Liver (tissue), 9 donors: Measurements from ENCODE around the gene ZFP91. TPM values are rescaled to one million over a fixed set of nuclear protein-coding genes. Genes with fewer than 3 reads are reported as not detected.

Experiments
- DNase-seq: peaks from one replicate; pipeline ENCODE4 v3.0.0-alpha.2; 2017; ENCODE audit warnings: low spot score
- H3K27ac ChIP-seq, 2 donors: one replicate each; pipeline ENCODE4 v1.7.0; 2013; ENCODE audit warnings: inconsistent platforms in 2 of 2, low read length in 2 of 2, control low read depth in 1 of 2, low read depth in 1 of 2, mild to moderate bottlenecking in 1 of 2
- H3K27me3 ChIP-seq, 4 donors: one replicate each; pipeline versions ENCODE4 v1.6.1 to v1.7.0; 2013; ENCODE audit warnings: low read length in 3 of 4, inconsistent platforms in 1 of 4, mild to moderate bottlenecking in 1 of 4, moderate library complexity in 1 of 4; ENCODE audit not compliant: control insufficient read depth in 4 of 4, insufficient read depth in 4 of 4
- H3K36me3 ChIP-seq, 4 donors: one replicate each; pipeline versions ENCODE4 v1.6.1 to v1.7.0; 2013; ENCODE audit warnings: low read length in 3 of 4, mild to moderate bottlenecking in 3 of 4, low read depth in 1 of 4, moderate library complexity in 1 of 4; ENCODE audit not compliant: control insufficient read depth in 4 of 4, insufficient read depth in 3 of 4
- H3K4me1 ChIP-seq, 4 donors: one replicate each; pipeline versions ENCODE4 v1.6.1 to v1.7.0; 2013; ENCODE audit warnings: low read length in 3 of 4, mild to moderate bottlenecking in 3 of 4, moderate library complexity in 1 of 4; ENCODE audit not compliant: control insufficient read depth in 4 of 4, insufficient read depth in 4 of 4
- H3K4me3 ChIP-seq, 3 donors: one replicate each; pipeline versions ENCODE4 v1.6.1 to v1.7.0; 2013; ENCODE audit warnings: low read length in 3 of 3, control low read depth in 1 of 3, low read depth in 1 of 3, mild to moderate bottlenecking in 1 of 3
- H3K9ac ChIP-seq, 2 donors: one replicate each; pipeline ENCODE4 v1.7.0; 2013; ENCODE audit warnings: low read length in 2 of 2, mild to moderate bottlenecking in 2 of 2, moderate library complexity in 2 of 2, control low read depth in 1 of 2, low read depth in 1 of 2
- H3K9me3 ChIP-seq, 4 donors: one replicate each; pipeline versions ENCODE4 v1.6.1 to v1.7.0; 2013; ENCODE audit warnings: low read length in 3 of 4; ENCODE audit not compliant: control insufficient read depth in 4 of 4
- EGR1 ChIP-seq, 2 donors: IDR thresholded peaks; 2 replicates each; pipeline ENCODE4 v1.6.1; 2016 to 2018; ENCODE audit warnings: antibody characterized with exemption in 2 of 2, low read depth in 2 of 2
- FOXA1 ChIP-seq: IDR thresholded peaks from 2 replicates; pipeline ENCODE4 v1.6.1; 2016; ENCODE audit warnings: antibody characterized with exemption
- FOXA2 ChIP-seq: IDR thresholded peaks from 2 replicates; pipeline ENCODE4 v1.6.1; 2016; ENCODE audit warnings: antibody characterized with exemption
- HNF4A ChIP-seq, 2 donors: conservative IDR thresholded peaks; 2 replicates each; pipeline ENCODE4 v1.6.1; 2016; ENCODE audit warnings: antibody characterized with exemption in 2 of 2, mild to moderate bottlenecking in 2 of 2
- HNF4G ChIP-seq: IDR thresholded peaks from 2 replicates; pipeline ENCODE4 v1.6.1; 2016; ENCODE audit warnings: antibody characterized with exemption
- JUND ChIP-seq, 2 donors: IDR thresholded peaks; 2 replicates each; pipeline ENCODE4 v1.6.1; 2016; ENCODE audit warnings: antibody characterized with exemption in 2 of 2
- NR2F2 ChIP-seq: IDR thresholded peaks from 2 replicates; pipeline ENCODE4 v1.6.1; 2016; ENCODE audit warnings: antibody characterized with exemption
- RAD21 ChIP-seq, 2 donors: IDR thresholded peaks; 2 replicates each; pipeline ENCODE4 v1.6.1; 2016; ENCODE audit warnings: antibody characterized with exemption in 2 of 2, mild to moderate bottlenecking in 2 of 2
- RXRA ChIP-seq, 2 donors: IDR thresholded peaks; 2 replicates each; pipeline ENCODE4 v1.6.1; 2017 to 2018; ENCODE audit warnings: antibody characterized with exemption in 2 of 2, mild to moderate bottlenecking in 1 of 2
- SP1 ChIP-seq: IDR thresholded peaks from 2 replicates; pipeline ENCODE4 v1.6.1; 2018; ENCODE audit warnings: antibody characterized with exemption, mild to moderate bottlenecking
- TAF1 ChIP-seq: conservative IDR thresholded peaks from 2 replicates; pipeline ENCODE4 v1.6.1; 2016; ENCODE audit warnings: antibody characterized with exemption, mild to moderate bottlenecking
- YY1 ChIP-seq: IDR thresholded peaks from 2 replicates; pipeline ENCODE4 v1.6.1; 2016; ENCODE audit warnings: antibody characterized with exemption, mild to moderate bottlenecking
- WGBS: extraction: QIAGEN DNeasy Blood & Tissue Kit; methylation state at CpG from one replicate; pipeline ENCODE4 v1.1.7; 2013; 5-methylcytosine and 5-hydroxymethylcytosine counted together
- polyA plus RNA-seq, 2 donors: library from polyadenylated mRNA; stranded (reverse) in 1 of 2; unstranded in 1 of 2; fragments of 200-250 nt in 1 of 2; fragments of >200 nt in 1 of 2; fragmentation: Nextera tagmentation in 1 of 2; extraction: Ambion mirVana in 1 of 2; gene quantifications; one replicate each; pipeline versions ENCODE4 v1.2.1 to v1.2.3, GENCODE V29; 2013 to 2015
- total RNA-seq, 2 donors: library from RNA; depleted of rRNA; stranded (reverse); fragments of >200 nt; gene quantifications; one replicate each; pipeline ENCODE4 v1.2.3, GENCODE V29; 2014
- TF ChIP-seq, protein P1 (sequence below): IDR thresholded peaks from 2 replicates; pipeline ENCODE4 v1.6.1; 2016; ENCODE audit warnings: antibody characterized with exemption, mild to moderate bottlenecking
- TF ChIP-seq, protein P2 (sequence below): fragments of 150-350 bp; IDR thresholded peaks from 2 replicates; pipeline ENCODE4 v1.5.1; 2017; ENCODE audit warnings: improper control_type of control experiment, low read depth, low read length; ENCODE audit not compliant: missing input control
- TF ChIP-seq, protein P3 (sequence below): IDR thresholded peaks from 2 replicates; pipeline ENCODE4 v1.6.1; 2016; ENCODE audit warnings: antibody characterized with exemption
- TF ChIP-seq, protein P4 (sequence below): IDR thresholded peaks from 2 replicates; pipeline ENCODE4 v1.6.1; 2016; ENCODE audit warnings: antibody characterized with exemption
- TF ChIP-seq, protein P5 (sequence below): IDR thresholded peaks from 2 replicates; pipeline ENCODE4 v1.6.1; 2016; ENCODE audit warnings: antibody characterized with exemption
- donor health status: healthy.
- donor health status: healthy.
- donor health status: healthy.
- donor health status: healthy.
- donor health status: healthy.

ZFP91 gene
- total and polyA plus RNA-seq, 4 donors: 8.9 to 27.8 (median 20.0) TPM

DNA sequence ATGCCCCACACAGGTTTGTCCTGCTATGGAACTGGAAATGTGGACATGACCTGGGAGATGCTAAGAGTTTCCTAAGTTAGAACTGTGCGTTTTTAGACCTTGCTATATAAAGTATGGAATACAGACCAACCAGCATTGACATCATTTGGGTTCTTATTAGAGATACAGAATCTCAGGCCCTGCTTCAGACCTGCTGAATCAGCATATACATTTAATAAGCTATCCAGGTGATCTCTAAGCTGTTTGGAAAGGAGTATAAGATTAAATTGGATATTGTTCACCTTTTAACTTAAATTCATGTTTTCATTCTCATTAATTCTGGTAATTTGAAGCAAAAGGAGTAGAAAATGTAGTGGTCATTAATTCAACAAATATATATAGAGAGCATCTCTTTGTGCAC is 36.7 kb downstream of the ZFP91 start:
- WGBS: 93% methylated on average over 1 of the region's 1 CpG
- no peak for DNase-seq
- peaks cover 4 to 87% (median 80%) of the 10 kb centered on the region in 4 donors for H3K36me3 ChIP-seq
- no peak overlapping the region for H3K4me3 ChIP-seq
- no peaks in the 10 kb centered on the region for H3K4me1 ChIP-seq
- TF ChIP-seq EGR1 (IDR thresholded peaks at IDR 0.05; ENCODE audit: low read depth in 2 of 2) (no peak), TAF1 (no peak), SP1 (no peak), HNF4A (conservative IDR thresholded peaks at IDR 0.05) (no peak), HNF4G (no peak), JUND (IDR thresholded peaks at IDR 0.05) (no peak), YY1 (no peak), RAD21 (IDR thresholded peaks at IDR 0.05) (no peak), NR2F2 (no peak)
- TF ChIP-seq, protein P1, sequence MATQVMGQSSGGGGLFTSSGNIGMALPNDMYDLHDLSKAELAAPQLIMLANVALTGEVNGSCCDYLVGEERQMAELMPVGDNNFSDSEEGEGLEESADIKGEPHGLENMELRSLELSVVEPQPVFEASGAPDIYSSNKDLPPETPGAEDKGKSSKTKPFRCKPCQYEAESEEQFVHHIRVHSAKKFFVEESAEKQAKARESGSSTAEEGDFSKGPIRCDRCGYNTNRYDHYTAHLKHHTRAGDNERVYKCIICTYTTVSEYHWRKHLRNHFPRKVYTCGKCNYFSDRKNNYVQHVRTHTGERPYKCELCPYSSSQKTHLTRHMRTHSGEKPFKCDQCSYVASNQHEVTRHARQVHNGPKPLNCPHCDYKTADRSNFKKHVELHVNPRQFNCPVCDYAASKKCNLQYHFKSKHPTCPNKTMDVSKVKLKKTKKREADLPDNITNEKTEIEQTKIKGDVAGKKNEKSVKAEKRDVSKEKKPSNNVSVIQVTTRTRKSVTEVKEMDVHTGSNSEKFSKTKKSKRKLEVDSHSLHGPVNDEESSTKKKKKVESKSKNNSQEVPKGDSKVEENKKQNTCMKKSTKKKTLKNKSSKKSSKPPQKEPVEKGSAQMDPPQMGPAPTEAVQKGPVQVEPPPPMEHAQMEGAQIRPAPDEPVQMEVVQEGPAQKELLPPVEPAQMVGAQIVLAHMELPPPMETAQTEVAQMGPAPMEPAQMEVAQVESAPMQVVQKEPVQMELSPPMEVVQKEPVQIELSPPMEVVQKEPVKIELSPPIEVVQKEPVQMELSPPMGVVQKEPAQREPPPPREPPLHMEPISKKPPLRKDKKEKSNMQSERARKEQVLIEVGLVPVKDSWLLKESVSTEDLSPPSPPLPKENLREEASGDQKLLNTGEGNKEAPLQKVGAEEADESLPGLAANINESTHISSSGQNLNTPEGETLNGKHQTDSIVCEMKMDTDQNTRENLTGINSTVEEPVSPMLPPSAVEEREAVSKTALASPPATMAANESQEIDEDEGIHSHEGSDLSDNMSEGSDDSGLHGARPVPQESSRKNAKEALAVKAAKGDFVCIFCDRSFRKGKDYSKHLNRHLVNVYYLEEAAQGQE: no peak
- TF ChIP-seq, protein P2, sequence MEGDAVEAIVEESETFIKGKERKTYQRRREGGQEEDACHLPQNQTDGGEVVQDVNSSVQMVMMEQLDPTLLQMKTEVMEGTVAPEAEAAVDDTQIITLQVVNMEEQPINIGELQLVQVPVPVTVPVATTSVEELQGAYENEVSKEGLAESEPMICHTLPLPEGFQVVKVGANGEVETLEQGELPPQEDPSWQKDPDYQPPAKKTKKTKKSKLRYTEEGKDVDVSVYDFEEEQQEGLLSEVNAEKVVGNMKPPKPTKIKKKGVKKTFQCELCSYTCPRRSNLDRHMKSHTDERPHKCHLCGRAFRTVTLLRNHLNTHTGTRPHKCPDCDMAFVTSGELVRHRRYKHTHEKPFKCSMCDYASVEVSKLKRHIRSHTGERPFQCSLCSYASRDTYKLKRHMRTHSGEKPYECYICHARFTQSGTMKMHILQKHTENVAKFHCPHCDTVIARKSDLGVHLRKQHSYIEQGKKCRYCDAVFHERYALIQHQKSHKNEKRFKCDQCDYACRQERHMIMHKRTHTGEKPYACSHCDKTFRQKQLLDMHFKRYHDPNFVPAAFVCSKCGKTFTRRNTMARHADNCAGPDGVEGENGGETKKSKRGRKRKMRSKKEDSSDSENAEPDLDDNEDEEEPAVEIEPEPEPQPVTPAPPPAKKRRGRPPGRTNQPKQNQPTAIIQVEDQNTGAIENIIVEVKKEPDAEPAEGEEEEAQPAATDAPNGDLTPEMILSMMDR: no peak
- TF ChIP-seq, protein P3, sequence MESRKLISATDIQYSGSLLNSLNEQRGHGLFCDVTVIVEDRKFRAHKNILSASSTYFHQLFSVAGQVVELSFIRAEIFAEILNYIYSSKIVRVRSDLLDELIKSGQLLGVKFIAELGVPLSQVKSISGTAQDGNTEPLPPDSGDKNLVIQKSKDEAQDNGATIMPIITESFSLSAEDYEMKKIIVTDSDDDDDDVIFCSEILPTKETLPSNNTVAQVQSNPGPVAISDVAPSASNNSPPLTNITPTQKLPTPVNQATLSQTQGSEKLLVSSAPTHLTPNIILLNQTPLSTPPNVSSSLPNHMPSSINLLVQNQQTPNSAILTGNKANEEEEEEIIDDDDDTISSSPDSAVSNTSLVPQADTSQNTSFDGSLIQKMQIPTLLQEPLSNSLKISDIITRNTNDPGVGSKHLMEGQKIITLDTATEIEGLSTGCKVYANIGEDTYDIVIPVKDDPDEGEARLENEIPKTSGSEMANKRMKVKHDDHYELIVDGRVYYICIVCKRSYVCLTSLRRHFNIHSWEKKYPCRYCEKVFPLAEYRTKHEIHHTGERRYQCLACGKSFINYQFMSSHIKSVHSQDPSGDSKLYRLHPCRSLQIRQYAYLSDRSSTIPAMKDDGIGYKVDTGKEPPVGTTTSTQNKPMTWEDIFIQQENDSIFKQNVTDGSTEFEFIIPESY: no peak
- TF ChIP-seq, protein P4, sequence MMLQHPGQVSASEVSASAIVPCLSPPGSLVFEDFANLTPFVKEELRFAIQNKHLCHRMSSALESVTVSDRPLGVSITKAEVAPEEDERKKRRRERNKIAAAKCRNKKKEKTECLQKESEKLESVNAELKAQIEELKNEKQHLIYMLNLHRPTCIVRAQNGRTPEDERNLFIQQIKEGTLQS: no peak
- TF ChIP-seq, protein P5, sequence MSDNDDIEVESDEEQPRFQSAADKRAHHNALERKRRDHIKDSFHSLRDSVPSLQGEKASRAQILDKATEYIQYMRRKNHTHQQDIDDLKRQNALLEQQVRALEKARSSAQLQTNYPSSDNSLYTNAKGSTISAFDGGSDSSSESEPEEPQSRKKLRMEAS: no peak
- no peaks in the 10 kb centered on the region for H3K27me3 ChIP-seq
- H3K9ac ChIP-seq: no peak overlapping the region
- H3K9me3 ChIP-seq: no peaks in the 10 kb centered on the region
- no peak overlapping the region for H3K27ac ChIP-seq

DNA sequence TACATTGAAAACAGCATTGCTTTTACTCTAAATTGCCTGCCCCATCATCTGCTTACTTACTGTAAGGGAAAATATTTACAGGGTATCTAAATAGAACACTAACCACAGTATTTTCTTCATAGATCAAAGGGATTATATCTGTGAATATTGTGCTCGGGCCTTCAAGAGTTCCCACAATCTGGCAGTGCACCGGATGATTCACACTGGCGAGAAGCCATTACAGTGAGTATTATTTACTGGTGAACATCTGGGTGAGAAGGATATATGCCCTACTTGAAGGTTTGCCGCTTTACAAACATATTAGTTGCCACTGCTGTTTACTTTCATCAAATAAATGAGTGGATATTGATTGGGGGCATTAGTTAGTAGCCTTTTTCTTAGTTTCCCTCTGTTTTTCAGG is 37.7 kb downstream of the ZFP91 start:
- H3K27me3 ChIP-seq: no peaks in the 10 kb centered on the region
- TF ChIP-seq JUND (IDR thresholded peaks at IDR 0.05) (no peak), RXRA (IDR thresholded peaks at IDR 0.05) (no peak), FOXA2 (no peak), EGR1 (IDR thresholded peaks at IDR 0.05; ENCODE audit: low read depth in 2 of 2) (no peak), FOXA1 (no peak), NR2F2 (no peak), YY1 (no peak), TAF1 (no peak), HNF4A (conservative IDR thresholded peaks at IDR 0.05) (no peak)
- TF ChIP-seq, protein P4: no peak
- TF ChIP-seq, protein P1: no peak
- no peak overlapping the region for H3K4me3 ChIP-seq
- WGBS: 75% methylated on average over 4 of the region's 4 CpGs
- DNase-seq: no peak
- no peaks in the 10 kb centered on the region for H3K9me3 ChIP-seq
- H3K9ac ChIP-seq: no peak overlapping the region
- no peak overlapping the region for H3K27ac ChIP-seq
- no peaks in the 10 kb centered on the region for H3K4me1 ChIP-seq
- H3K36me3 ChIP-seq: peaks cover 2 to 81% (median 75%) of the 10 kb centered on the region in 4 donors
